IPS-20b (cell line): ENCODE results near the gene MATR3.
"Not testable (repeated sequence)": the region's sequence is repeated elsewhere in the genome, so short reads cannot be mapped to it uniquely, and the experiment has no call there.

Experiments used
- H3K27ac ChIP-seq: one replicate; pipeline ENCODE4 v1.5.1; 2013; ENCODE audit warnings: low read length
- H3K27me3 ChIP-seq: 2 replicates; pipeline ENCODE4 v1.6.1; 2013; ENCODE audit warnings: mild to moderate bottlenecking, low read length, inconsistent platforms; ENCODE audit not compliant: insufficient read depth
- H3K36me3 ChIP-seq: 2 replicates; pipeline ENCODE4 v1.6.1; 2013; ENCODE audit warnings: low read depth, mild to moderate bottlenecking, inconsistent platforms, low read length, moderate library complexity; ENCODE audit not compliant: insufficient read depth
- H3K4me1 ChIP-seq: 2 replicates; pipeline ENCODE4 v1.6.1; 2013; ENCODE audit warnings: mild to moderate bottlenecking, control low read depth, inconsistent platforms, low read length, moderate library complexity; ENCODE audit not compliant: insufficient read depth
- H3K4me3 ChIP-seq: 2 replicates; pipeline ENCODE4 v1.5.1; 2013; ENCODE audit warnings: mild to moderate bottlenecking, low read length, inconsistent platforms
- H3K9ac ChIP-seq: 2 replicates; pipeline ENCODE4 v1.6.1; 2013; ENCODE audit warnings: low read depth, mild to moderate bottlenecking, inconsistent platforms, low read length, moderate library complexity
- H3K9me3 ChIP-seq: 2 replicates; pipeline ENCODE4 v1.6.1; 2013; ENCODE audit warnings: mild to moderate bottlenecking, low read depth, low read length, inconsistent platforms; ENCODE audit not compliant: insufficient read depth

Gene MATR3

GRCh38 chr5:139342423-139342723 is 48.8 kb downstream of the MATR3 start:
- no peaks in the 10 kb centered on the region for H3K9me3 ChIP-seq
- peaks cover 28% of the 10 kb centered on the region for H3K36me3 ChIP-seq
- peak overlapping the region; percentile 99 for H3K9ac ChIP-seq
- H3K27me3 ChIP-seq: no peaks in the 10 kb centered on the region
- peaks cover 11% of the 10 kb centered on the region; the same call in 1 of the 2 replicates for H3K4me1 ChIP-seq
- peak overlapping the region; percentile 97 for H3K4me3 ChIP-seq
- peak overlapping the region; percentile 69 for H3K27ac ChIP-seq

DNA sequence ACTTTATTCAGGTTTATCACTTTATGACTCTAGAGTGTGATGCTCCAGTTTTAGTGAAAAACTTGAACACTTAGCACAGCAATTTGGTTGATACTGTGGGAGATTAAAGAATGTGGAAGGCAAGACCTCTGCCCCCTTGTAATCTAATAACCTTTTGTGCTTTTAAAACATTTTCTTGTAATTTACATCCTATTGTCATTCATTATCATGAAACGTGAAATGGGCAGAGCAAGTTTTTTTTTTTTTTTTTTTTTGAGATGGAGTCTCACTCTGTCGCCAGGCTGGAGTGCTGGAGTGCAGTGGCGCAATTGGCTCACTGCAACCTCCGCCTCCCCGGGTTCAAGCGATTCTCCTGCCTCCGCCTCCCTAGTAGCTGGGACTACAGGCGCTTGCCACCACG is 49.9 kb downstream of the MATR3 start:
- no peak overlapping the region for H3K27ac ChIP-seq
- peak overlapping the region; percentile 97 for H3K4me3 ChIP-seq
- H3K9me3 ChIP-seq: no peaks in the 10 kb centered on the region
- H3K27me3 ChIP-seq: no peaks in the 10 kb centered on the region
- H3K9ac ChIP-seq: peak overlapping the region; percentile 99; the same call in 1 of the 2 replicates
- H3K36me3 ChIP-seq: peaks cover 28% of the 10 kb centered on the region
- peaks cover 11% of the 10 kb centered on the region; the same call in 1 of the 2 replicates for H3K4me1 ChIP-seq

- Histone ChIP-seq H3K27me3 (no peaks in the 10 kb centered on the region), H3K4me1 (peaks cover 11% of the 10 kb centered on the region; the same call in 1 of the 2 replicates), H3K27ac (no peak overlapping the region), H3K4me3 (peak overlapping the region; percentile 7; the same call in 1 of the 2 replicates), H3K9me3 (no peaks in the 10 kb centered on the region), H3K9ac (no peak overlapping the region), H3K36me3 (peaks cover 29% of the 10 kb centered on the region)
Observed at GRCh38 chr5:139344177-139344576, 50.6 kb downstream of the MATR3 start.

GRCh38 chr5:139345442-139345841 is 51.9 kb downstream of the MATR3 start:
- not testable (repeated sequence) for H3K4me3 ChIP-seq, H3K9ac ChIP-seq, H3K9me3 ChIP-seq, H3K27ac ChIP-seq, H3K27me3 ChIP-seq
- Histone ChIP-seq H3K4me1 (peaks cover 11% of the 10 kb centered on the region; the same call in 1 of the 2 replicates), H3K36me3 (peaks cover 34% of the 10 kb centered on the region)

DNA sequence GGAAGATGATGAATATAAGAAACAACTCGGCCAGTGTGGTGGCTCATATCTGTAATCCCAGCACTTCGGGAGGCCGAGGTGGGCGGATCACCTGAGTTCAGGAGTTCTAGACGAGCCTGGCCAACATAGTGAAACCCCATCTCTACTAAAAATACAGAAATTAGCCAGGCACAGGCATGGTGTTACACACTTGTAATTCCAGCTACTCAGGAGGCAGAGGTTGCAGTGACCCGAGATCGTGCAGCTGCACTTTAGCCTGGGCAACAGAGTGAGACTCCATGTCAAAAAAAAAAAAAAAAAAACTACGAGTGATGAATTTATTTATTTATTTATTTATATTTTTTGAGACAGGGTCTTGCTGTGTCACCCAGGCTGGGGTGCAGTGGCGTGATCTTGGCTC is 54.3 kb downstream of the MATR3 start:
- H3K9ac ChIP-seq, H3K27ac ChIP-seq, H3K27me3 ChIP-seq, H3K9me3 ChIP-seq, H3K4me3 ChIP-seq: not testable (repeated sequence)
- Histone ChIP-seq H3K36me3 (peaks cover 45% of the 10 kb centered on the region), H3K4me1 (peaks cover 10% of the 10 kb centered on the region; the same call in 1 of the 2 replicates)

DNA sequence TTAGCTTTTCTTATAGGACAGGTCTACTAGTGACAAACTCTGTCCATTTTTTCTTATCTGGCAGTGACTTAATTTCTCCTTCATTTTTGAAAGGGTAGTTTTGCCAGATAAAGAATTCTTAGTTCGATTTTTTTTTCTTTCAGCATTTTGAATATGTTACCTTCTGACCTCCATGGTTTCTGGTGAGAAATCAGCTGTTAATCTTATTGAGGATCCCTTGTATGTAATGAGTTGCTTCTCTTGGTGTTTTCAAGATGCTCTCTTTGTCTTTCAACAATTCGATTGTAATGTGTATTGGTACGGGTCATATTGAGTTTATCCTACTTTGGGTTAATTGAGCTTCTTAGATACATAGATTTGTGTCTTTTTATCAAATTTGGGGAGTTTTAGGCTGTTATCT is 60.6 kb downstream of the MATR3 start:
- no peaks in the 10 kb centered on the region for H3K4me1 ChIP-seq
- peaks cover 40% of the 10 kb centered on the region for H3K36me3 ChIP-seq
- H3K27me3 ChIP-seq: no peaks in the 10 kb centered on the region
- H3K27ac ChIP-seq: no peak overlapping the region
- no peak overlapping the region for H3K4me3 ChIP-seq
- H3K9ac ChIP-seq: no peak overlapping the region
- no peaks in the 10 kb centered on the region for H3K9me3 ChIP-seq

DNA sequence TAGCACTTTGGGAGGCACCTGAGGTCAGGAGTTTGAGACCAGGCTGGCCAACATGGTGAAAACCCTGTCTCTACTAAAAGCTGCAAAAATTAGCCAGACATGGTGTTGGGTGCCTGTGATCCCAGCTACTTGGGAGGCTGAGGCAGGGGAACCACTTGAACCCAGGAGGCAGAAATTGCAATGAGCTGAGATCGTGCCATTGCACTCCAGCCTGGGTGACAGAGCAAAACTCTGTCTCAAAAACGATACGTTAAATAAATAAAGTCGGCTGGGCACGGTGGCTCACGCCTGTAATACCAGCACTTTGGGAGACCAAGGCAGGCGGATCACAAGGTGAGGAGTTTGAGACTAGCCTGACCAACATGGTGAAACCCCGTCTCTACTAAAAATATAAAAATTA is 62.4 kb downstream of the MATR3 start:
- not testable (repeated sequence) for H3K4me1 ChIP-seq, H3K4me3 ChIP-seq, H3K27ac ChIP-seq, H3K9me3 ChIP-seq, H3K9ac ChIP-seq, H3K27me3 ChIP-seq
- H3K36me3 ChIP-seq: peaks cover 35% of the 10 kb centered on the region

- H3K27me3 ChIP-seq: no peaks in the 10 kb centered on the region
- H3K4me1 ChIP-seq: no peaks in the 10 kb centered on the region
- H3K4me3 ChIP-seq: no peak overlapping the region
- no peak overlapping the region for H3K9ac ChIP-seq
- H3K27ac ChIP-seq: no peak overlapping the region
- peaks cover 26% of the 10 kb centered on the region for H3K36me3 ChIP-seq
- H3K9me3 ChIP-seq: no peaks in the 10 kb centered on the region
Observed at GRCh38 chr5:139358064-139358463, 64.5 kb downstream of the MATR3 start.

DNA sequence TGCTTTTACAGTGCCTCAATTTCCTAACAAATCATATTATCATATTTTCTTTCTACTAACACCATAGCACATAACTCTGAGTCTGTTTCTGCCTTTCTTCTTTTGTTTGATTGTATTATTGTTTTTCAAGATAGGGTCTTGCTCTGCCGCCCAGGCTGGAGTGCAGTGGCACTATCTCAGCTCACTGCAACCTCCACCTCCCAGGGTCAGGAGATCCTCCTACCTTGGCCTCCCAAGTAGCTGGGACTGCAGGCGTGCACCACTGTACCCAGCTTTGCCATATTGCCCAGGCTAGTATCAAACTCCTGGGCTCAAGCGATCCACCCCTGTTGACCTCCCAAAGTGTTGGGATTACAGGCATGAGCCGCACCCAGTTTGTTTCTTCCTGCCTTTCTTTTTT is 66.8 kb downstream of the MATR3 start:
- H3K36me3 ChIP-seq: peaks cover 35% of the 10 kb centered on the region
- no peak overlapping the region for H3K4me3 ChIP-seq
- H3K27ac ChIP-seq: no peak overlapping the region
- no peaks in the 10 kb centered on the region for H3K27me3 ChIP-seq
- H3K4me1 ChIP-seq: no peaks in the 10 kb centered on the region
- H3K9me3 ChIP-seq: no peaks in the 10 kb centered on the region
- H3K9ac ChIP-seq: no peak overlapping the region

GRCh38 chr5:139361835-139362429 is 68.4 kb downstream of the MATR3 start:
- Histone ChIP-seq H3K9me3 (no peaks in the 10 kb centered on the region), H3K4me3 (no peak overlapping the region), H3K4me1 (no peaks in the 10 kb centered on the region), H3K36me3 (peaks cover 51% of the 10 kb centered on the region), H3K9ac (no peak overlapping the region), H3K27ac (no peak overlapping the region), H3K27me3 (no peaks in the 10 kb centered on the region)

DNA sequence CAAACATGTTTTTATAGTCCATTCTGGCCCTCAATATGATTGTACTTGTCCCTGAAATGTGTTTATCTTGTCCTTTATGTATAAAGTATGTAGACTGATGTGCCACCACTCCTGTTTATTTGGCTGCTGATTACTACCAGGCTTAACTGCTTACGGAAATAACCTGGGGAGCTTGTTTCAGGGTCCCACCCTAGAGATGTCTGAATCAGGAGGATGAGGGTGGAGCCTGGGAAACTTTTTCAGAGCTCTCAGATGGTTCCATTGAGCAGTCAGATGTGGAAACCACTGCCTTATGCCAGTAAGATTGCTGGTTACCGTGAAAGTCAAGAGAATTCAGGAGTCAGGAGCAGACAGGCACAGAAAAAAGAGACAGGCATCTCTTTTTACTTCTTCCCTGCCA is 70.4 kb downstream of the MATR3 start:
- Histone ChIP-seq H3K4me3 (no peak overlapping the region), H3K27me3 (no peaks in the 10 kb centered on the region), H3K4me1 (no peaks in the 10 kb centered on the region), H3K36me3 (peaks cover 54% of the 10 kb centered on the region), H3K9ac (no peak overlapping the region), H3K27ac (no peak overlapping the region), H3K9me3 (no peaks in the 10 kb centered on the region)

DNA sequence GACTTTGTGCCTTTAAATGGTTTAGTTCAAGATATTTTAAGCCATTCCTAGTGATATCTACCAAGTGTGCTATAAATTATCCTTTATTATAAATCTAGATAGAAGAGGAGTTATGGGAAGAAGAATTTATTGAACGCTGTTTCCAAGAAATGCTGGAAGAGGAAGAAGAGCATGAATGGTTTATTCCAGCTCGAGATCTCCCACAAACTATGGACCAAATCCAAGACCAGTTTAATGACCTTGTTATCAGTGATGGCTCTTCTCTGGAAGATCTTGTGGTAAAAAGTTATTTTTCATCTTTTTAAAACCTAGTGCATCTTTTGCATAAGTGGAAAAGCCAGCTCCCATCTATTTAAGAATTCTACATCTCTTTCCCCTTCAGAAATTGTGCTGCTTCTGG is 70.9 kb downstream of the MATR3 start:
- Histone ChIP-seq H3K27me3 (no peaks in the 10 kb centered on the region), H3K4me3 (no peak overlapping the region), H3K36me3 (peaks cover 60% of the 10 kb centered on the region), H3K27ac (no peak overlapping the region), H3K4me1 (no peaks in the 10 kb centered on the region), H3K9ac (no peak overlapping the region), H3K9me3 (no peaks in the 10 kb centered on the region)
